MM.1S (cell line): ENCODE data around the gene GJC1.
A peak's percentile ranks its signal among the peaks of the same experiment; 100 is the strongest.

Source experiments
- DNase-seq: peaks from one replicate; pipeline ENCODE4 v3.0.0-alpha.2; 2015
- H2AFZ ChIP-seq: fragments of 300-600 bp; sonication (generic); 2 replicates; pipeline ENCODE4 v1.6.0; 2016; ENCODE audit warnings: antibody characterized with exemption, low read length
- H3F3A ChIP-seq: fragments of 300-600 bp; sonication (generic); 2 replicates; pipeline ENCODE4 v1.6.1; 2016; ENCODE audit warnings: mild to moderate bottlenecking, antibody characterized with exemption, low read length, moderate library complexity, mixed read lengths; ENCODE audit not compliant: insufficient read depth
- H3K27ac ChIP-seq: fragments of 300-600 bp; sonication (generic); 2 replicates; pipeline ENCODE4 v1.5.1; 2016; ENCODE audit warnings: mild to moderate bottlenecking, low read length
- H3K27me3 ChIP-seq: fragments of 300-600 bp; sonication (generic); replicated peaks from 2 replicates; pipeline ENCODE4 v1.6.0; 2016; ENCODE audit warnings: low read length; ENCODE audit not compliant: insufficient read depth
- H3K36me3 ChIP-seq: fragments of 300-600 bp; sonication (generic); replicated peaks from 2 replicates; pipeline ENCODE4 v1.6.1; 2016; ENCODE audit warnings: mild to moderate bottlenecking, low read length, mixed read lengths; ENCODE audit not compliant: insufficient read depth
- H3K4me1 ChIP-seq: fragments of 300-600 bp; sonication (generic); 2 replicates; pipeline ENCODE4 v1.6.1; 2016; ENCODE audit warnings: low read length, mixed read lengths
- H3K4me2 ChIP-seq: fragments of 300-600 bp; sonication (generic); 2 replicates; pipeline ENCODE4 v1.6.0; 2016; ENCODE audit warnings: low read depth, low read length
- H3K4me3 ChIP-seq: fragments of 300-600 bp; sonication (generic); 2 replicates; pipeline ENCODE4 v1.5.1; 2016; ENCODE audit warnings: low read length, mixed read lengths
- H3K79me2 ChIP-seq: fragments of 300-600 bp; sonication (generic); 2 replicates; pipeline ENCODE4 v1.6.1; 2016; ENCODE audit warnings: mixed run types, low read length, mixed read lengths
- H3K9ac ChIP-seq: fragments of 300-600 bp; sonication (generic); 2 replicates; pipeline ENCODE4 v1.6.1; 2016; ENCODE audit warnings: low read length, mixed read lengths
- H3K9me2 ChIP-seq: fragments of 300-600 bp; sonication (generic); replicated peaks from 2 replicates; pipeline ENCODE4 v1.6.1; 2016; ENCODE audit warnings: mild to moderate bottlenecking, low read length, mixed read lengths; ENCODE audit not compliant: insufficient read depth
- H3K9me3 ChIP-seq: fragments of 300-600 bp; sonication (generic); replicated peaks from 2 replicates; pipeline ENCODE4 v1.6.1; 2016; ENCODE audit warnings: mild to moderate bottlenecking, low read length, mixed read lengths; ENCODE audit not compliant: insufficient read depth
- H4K20me1 ChIP-seq: fragments of 300-600 bp; sonication (generic); 2 replicates; pipeline ENCODE4 v1.6.1; 2016; ENCODE audit warnings: mild to moderate bottlenecking, low read length, moderate library complexity, mixed read lengths; ENCODE audit not compliant: insufficient read depth
- EZH2 ChIP-seq: fragments of 300-600 bp; sonication (generic); optimal IDR thresholded peaks from 2 replicates; pipeline ENCODE3; 2017; ENCODE audit warnings: low read depth, mild to moderate bottlenecking, antibody characterized with exemption, low read length, mixed read lengths
- EZH2phosphoT487 ChIP-seq: fragments of 300-600 bp; sonication (generic); IDR thresholded peaks from 2 replicates; pipeline ENCODE4 v1.6.1; 2018; ENCODE audit warnings: antibody characterized with exemption, low read length
- TF ChIP-seq, protein P1 (sequence below): fragments of 300-600 bp; sonication (generic); IDR thresholded peaks from 2 replicates; pipeline ENCODE4 v1.5.1; 2016; ENCODE audit warnings: antibody characterized with exemption, low read length, mixed read lengths

Gene GJC1

GRCh38 chr17:44781551-44782325 is 48.3 kb downstream of the GJC1 start:
- Histone ChIP-seq H2AFZ (no peak overlapping the region), H3K27ac (no peak overlapping the region), H3K36me3 (no peaks in the 10 kb centered on the region), H3K4me2 (no peak overlapping the region), H3K4me1 (no peaks in the 10 kb centered on the region), H3F3A (no peaks in the 10 kb centered on the region), H3K9ac (no peak overlapping the region), H3K9me2 (no peaks in the 10 kb centered on the region), H3K9me3 (no peaks in the 10 kb centered on the region), H3K27me3 (no peaks in the 10 kb centered on the region; the same call in 1 of the 2 replicates), H3K79me2 (no peaks in the 10 kb centered on the region), H3K4me3 (no peak overlapping the region), H4K20me1 (no peaks in the 10 kb centered on the region)
- no peak for DNase-seq
- TF ChIP-seq, protein P1, sequence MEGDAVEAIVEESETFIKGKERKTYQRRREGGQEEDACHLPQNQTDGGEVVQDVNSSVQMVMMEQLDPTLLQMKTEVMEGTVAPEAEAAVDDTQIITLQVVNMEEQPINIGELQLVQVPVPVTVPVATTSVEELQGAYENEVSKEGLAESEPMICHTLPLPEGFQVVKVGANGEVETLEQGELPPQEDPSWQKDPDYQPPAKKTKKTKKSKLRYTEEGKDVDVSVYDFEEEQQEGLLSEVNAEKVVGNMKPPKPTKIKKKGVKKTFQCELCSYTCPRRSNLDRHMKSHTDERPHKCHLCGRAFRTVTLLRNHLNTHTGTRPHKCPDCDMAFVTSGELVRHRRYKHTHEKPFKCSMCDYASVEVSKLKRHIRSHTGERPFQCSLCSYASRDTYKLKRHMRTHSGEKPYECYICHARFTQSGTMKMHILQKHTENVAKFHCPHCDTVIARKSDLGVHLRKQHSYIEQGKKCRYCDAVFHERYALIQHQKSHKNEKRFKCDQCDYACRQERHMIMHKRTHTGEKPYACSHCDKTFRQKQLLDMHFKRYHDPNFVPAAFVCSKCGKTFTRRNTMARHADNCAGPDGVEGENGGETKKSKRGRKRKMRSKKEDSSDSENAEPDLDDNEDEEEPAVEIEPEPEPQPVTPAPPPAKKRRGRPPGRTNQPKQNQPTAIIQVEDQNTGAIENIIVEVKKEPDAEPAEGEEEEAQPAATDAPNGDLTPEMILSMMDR, result no peak
- TF ChIP-seq EZH2phosphoT487 (no peak), EZH2 (no peak)

GRCh38 chr17:44780845-44781480 is 49.1 kb downstream of the GJC1 start:
- Histone ChIP-seq H3K36me3 (no peaks in the 10 kb centered on the region), H4K20me1 (no peaks in the 10 kb centered on the region), H3K27me3 (no peaks in the 10 kb centered on the region; the same call in 1 of the 2 replicates), H3K79me2 (no peaks in the 10 kb centered on the region), H3F3A (no peaks in the 10 kb centered on the region; the same call in 1 of the 2 replicates), H3K9me3 (no peaks in the 10 kb centered on the region), H3K4me2 (no peak overlapping the region), H3K9me2 (no peaks in the 10 kb centered on the region), H3K4me1 (peaks cover 6% of the 10 kb centered on the region; the same call in 1 of the 2 replicates), H3K4me3 (no peak overlapping the region), H2AFZ (no peak overlapping the region), H3K9ac (no peak overlapping the region), H3K27ac (no peak overlapping the region)
- DNase-seq, result no peak
- TF ChIP-seq EZH2 (no peak), EZH2phosphoT487 (no peak)
- TF ChIP-seq, protein P1, result no peak

GRCh38 chr17:44780161-44780560 is 49.9 kb downstream of the GJC1 start:
- Histone ChIP-seq H3K36me3 (no peaks in the 10 kb centered on the region), H2AFZ (peak overlapping the region; percentile 98; the same call in 1 of the 2 replicates), H3K9me3 (no peaks in the 10 kb centered on the region), H4K20me1 (no peaks in the 10 kb centered on the region), H3K4me3 (no peak overlapping the region), H3K9ac (no peak overlapping the region), H3K4me2 (no peak overlapping the region), H3K9me2 (no peaks in the 10 kb centered on the region), H3K27ac (no peak overlapping the region), H3F3A (peaks cover 2% of the 10 kb centered on the region), H3K27me3 (no peaks in the 10 kb centered on the region), H3K4me1 (peaks cover 6% of the 10 kb centered on the region; the same call in 1 of the 2 replicates), H3K79me2 (no peaks in the 10 kb centered on the region)
- TF ChIP-seq, protein P1, result no peak
- no peak for TF ChIP-seq EZH2
- TF ChIP-seq EZH2phosphoT487, result no peak
- DNase-seq, result no peak
